HG02973 (cell line): ENCODE measurements around the gene TBX3.

Experiments
- ATAC-seq: cut with Tn5 transposase; IDR thresholded peaks from one replicate; pipeline ENCODE4 v1.9.1; 2021; ENCODE audit warnings: moderate library complexity; ENCODE audit not compliant: unreplicated experiment

TBX3 gene

GRCh38 chr12:114636723-114637480 lies 47.1 kb downstream of the TBX3 start:
- ATAC-seq = no peak

GRCh38 chr12:114631242-114631641 lies 52.7 kb downstream of the TBX3 start:
- ATAC-seq = no peak

GRCh38 chr12:114628199-114628598 lies 55.8 kb downstream of the TBX3 start:
- no peak for ATAC-seq

GRCh38 chr12:114627393-114627792 lies 56.6 kb downstream of the TBX3 start:
- no peak for ATAC-seq

- no peak for ATAC-seq
These were observed 58.6 kb downstream of the TBX3 start for GRCh38 chr12:114625294-114625851.

- no peak for ATAC-seq
These were observed 60.2 kb downstream of the TBX3 start for GRCh38 chr12:114623737-114624136.
